ENCODE measurements around the gene TBL1X.

Gene TBL1X

DNA sequence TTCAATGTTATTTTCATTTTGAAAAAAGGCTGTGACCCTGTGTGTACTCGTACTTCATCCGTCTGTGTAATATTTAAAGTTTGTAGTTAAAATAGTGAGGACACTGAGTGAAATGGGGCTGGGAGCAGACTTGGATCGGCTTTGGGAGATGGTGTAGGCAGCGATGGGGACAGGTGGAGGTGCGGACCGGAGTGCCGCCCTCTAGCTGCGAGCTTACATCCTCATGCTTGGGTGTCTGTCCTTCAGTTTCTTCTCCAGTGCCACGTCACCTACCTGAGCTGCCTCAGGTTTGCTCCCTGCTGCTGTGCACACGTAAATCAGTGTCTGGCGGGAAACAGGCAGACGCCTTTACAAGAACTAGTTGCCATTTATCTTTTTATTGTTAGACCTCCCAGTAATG lies 154.7 kb downstream of the TBL1X start:
- H3K27ac ChIP-seq, result no peak overlapping the region
- TF ChIP-seq, protein P1, sequence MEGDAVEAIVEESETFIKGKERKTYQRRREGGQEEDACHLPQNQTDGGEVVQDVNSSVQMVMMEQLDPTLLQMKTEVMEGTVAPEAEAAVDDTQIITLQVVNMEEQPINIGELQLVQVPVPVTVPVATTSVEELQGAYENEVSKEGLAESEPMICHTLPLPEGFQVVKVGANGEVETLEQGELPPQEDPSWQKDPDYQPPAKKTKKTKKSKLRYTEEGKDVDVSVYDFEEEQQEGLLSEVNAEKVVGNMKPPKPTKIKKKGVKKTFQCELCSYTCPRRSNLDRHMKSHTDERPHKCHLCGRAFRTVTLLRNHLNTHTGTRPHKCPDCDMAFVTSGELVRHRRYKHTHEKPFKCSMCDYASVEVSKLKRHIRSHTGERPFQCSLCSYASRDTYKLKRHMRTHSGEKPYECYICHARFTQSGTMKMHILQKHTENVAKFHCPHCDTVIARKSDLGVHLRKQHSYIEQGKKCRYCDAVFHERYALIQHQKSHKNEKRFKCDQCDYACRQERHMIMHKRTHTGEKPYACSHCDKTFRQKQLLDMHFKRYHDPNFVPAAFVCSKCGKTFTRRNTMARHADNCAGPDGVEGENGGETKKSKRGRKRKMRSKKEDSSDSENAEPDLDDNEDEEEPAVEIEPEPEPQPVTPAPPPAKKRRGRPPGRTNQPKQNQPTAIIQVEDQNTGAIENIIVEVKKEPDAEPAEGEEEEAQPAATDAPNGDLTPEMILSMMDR (IDR thresholded peaks at IDR 0.05), result no peak
- no peak for TF ChIP-seq ZFX (IDR thresholded peaks at IDR 0.05; ENCODE audit: borderline replicate concordance)

DNA sequence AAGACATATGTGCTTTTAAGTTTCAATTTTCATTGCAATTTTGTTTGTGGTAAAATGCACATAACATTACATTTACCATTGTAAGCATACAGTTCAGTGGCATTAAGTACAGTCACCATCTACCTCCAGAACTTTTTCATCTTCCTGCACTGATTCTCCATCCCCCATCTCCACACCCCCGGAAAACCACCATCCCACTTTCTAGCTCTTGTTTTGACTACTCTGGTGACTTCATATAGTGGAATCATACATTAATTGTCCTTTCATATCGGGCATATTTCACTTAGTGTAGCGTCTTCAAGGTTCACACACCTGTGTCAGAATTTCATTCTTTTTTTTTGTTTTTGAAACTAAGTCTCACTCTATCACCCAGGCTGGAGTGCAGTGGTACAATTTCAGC lies 157.3 kb downstream of the TBL1X start:
- TF ChIP-seq ZFX (IDR thresholded peaks at IDR 0.05; ENCODE audit: borderline replicate concordance), result no peak
- TF ChIP-seq, protein P1 (IDR thresholded peaks at IDR 0.05), result no peak
- H3K27ac ChIP-seq, result no peak overlapping the region

DNA sequence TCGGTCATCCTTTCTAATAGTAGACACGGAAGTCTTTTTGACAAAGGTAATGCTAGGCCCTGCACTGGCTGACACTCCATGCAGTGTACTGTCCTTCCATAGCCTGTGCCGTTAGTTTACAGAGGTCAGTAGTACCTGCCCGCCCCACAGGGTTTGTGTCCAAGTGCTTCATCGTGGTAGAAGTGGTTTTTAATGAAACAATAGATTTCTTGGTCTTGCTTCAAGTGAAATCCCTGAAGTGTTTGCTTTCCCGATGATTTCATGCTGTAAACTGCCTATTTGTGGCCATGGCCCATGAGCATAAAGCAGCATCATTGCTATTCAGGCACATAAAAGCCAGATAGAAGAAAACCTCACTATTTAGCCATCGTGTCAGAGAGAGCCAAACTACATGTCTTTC lies 161.5 kb downstream of the TBL1X start:
- no peak overlapping the region for H3K27ac ChIP-seq
- TF ChIP-seq, protein P1 (IDR thresholded peaks at IDR 0.05), result no peak
- no peak for TF ChIP-seq ZFX (IDR thresholded peaks at IDR 0.05; ENCODE audit: borderline replicate concordance)

DNA sequence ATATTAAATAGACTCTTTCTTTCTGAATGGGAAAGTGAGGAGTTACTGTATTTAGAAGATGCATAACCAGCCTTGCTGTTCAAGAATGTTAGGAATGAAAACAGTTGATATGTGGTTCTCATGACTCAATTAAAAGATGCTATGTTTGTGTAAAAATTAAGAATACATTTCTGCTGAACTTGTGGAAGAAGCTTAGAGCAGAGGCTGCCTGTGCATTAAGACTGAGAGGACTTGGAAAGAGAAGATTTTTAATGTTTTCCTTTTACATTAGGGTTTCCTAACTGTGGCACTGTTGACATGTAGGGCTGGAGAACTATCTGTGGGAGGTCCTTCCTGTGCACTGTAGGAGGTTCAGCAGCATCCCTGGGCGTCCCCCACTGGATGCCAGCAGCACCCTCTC lies 163.1 kb downstream of the TBL1X start:
- 0 out of 2 replicates have a peak overlapping the region, but pooled peaks have one; percentile 55 for H3K27ac ChIP-seq
- TF ChIP-seq, protein P1 (IDR thresholded peaks at IDR 0.05), result no peak
- no peak for TF ChIP-seq ZFX (IDR thresholded peaks at IDR 0.05; ENCODE audit: borderline replicate concordance)

DNA sequence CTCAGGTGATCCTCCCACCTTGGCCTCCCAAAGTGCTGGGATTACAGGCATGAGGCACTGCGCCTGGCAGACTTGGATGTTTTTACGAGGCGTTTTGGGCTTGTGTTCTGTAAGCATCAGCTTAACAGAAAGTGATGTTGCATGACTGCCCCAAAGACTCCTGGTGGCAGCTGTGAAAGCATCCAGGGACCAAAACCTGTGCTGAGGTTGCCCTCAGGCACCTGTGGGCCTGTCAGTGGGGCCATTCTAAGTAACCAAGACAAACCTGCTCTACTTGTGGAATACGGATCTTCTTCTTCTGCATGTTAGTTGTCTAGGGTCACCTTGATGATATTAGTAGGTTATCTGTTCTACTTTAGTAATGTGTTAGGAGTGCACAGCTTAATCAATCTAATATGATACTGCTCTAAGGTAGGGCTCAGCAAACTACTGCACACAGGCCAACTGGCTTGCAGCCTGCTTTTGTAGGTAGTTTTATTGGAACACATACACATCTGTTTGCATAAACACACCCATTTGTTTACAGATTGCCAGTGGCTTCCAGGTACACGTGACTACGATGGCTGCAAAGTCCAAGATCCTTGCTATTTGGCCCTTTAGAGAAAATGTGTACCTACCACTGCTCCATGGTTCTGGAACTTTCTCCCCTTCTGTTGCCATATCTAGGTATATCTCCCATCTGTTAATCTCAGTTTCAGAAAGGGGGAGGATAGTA lies 164.1 kb downstream of the TBL1X start:
- peak overlapping the region; percentile 55 for H3K27ac ChIP-seq
- TF ChIP-seq ZFX (IDR thresholded peaks at IDR 0.05; ENCODE audit: borderline replicate concordance), result no peak
- TF ChIP-seq, protein P1 (IDR thresholded peaks at IDR 0.05), result no peak

DNA sequence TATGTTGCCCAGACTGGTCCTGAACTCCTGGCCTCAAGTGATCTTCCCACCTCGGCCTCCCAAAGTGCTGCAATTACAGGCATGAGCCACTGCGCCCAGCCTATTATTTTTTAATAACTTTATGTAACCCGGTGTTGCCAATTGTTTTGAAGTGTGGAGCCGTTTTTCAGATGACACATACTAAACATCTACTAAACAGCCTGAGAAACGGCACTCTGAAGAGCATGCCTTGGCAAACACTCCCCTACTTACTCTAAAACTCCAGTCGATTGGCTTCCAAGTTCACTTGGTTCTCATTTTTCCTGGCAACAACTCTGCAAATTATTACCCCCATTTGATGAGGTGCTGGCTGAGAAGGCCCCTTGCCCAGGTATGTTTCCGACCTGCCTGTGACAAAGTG lies 169.7 kb downstream of the TBL1X start:
- H3K27ac ChIP-seq, result no peak overlapping the region

DNA sequence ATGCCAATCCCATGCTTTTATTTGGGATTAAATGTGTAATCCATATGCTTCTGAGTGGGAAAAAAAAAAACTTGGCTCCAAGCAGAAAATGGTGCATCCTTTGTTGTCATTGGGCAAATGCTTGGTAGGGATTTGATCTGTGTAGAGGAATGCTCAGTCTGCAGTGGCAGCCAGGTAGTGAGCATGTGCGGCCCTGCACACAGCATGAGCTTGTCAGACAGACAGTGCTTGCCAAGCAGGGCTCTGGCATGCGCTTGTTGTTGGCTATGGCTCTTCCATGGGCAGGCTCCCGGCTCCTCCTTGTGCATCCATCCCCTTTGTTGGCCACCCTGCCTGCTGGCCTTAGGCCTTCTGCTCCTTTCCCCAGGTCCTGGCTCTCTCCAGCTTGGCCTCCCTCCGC lies 170.5 kb downstream of the TBL1X start:
- no peak overlapping the region for H3K27ac ChIP-seq
- TF ChIP-seq ZFX (IDR thresholded peaks at IDR 0.05; ENCODE audit: borderline replicate concordance), result no peak
- TF ChIP-seq, protein P1 (IDR thresholded peaks at IDR 0.05), result no peak

More for the DNA sequence above, 169.7 kb downstream of the TBL1X start:
- no peak for TF ChIP-seq ZFX (IDR thresholded peaks at IDR 0.05; ENCODE audit: borderline replicate concordance)
- TF ChIP-seq, protein P1 (IDR thresholded peaks at IDR 0.05), result no peak
